ENCODE measurements around the gene BCAS1.
A peak's percentile ranks its signal among the peaks of the same experiment; 100 is the strongest.

BCAS1 gene

GRCh38 chr20:53926428-53927028, 143.9 kb downstream of the BCAS1 start:
- peak; percentile 99 for DNase-seq (ENCODE audit: low read depth)

- no peak for DNase-seq (ENCODE audit: low read depth)
Measured at GRCh38 chr20:53925651-53926401, 144.6 kb downstream of the BCAS1 start.

DNA sequence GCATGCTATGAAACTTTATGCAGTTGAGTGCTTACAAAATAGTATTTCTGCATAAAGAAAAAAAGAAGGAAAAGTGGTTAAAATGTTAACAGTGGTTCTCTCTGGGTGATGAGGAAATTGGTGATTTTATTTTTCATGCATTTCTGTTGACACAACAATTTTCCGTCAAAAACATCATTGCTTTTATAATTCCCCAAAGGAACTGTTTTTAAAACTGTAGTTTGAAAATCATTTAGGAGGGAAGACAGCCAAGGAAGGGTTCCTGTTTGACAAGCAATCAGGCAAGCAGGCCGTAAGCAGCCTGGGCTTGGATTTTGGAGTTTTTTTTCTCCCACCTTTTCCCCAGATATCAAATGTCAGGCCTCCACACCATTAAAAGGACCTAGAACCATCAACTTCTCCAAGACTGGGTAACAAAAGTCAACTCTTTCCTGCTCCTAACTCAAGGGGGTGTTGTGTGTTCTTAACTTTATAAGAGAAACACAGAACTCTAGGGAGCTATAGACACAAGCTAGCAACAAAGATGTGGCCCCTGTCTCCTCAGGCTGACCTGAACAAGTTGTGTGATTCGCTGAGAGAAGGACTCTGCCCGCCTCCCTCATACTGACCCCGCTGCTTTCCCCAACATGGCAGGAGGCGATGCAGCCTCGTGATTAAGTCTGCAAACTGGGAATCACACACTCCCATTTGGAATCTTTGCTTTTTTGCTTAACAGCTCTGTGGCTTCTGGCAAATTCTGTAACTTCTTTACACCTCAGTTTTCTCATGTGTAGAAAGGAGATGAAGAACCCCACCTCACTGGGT, 146.6 kb downstream of the BCAS1 start:
- DNase-seq (ENCODE audit: low read depth), result no peak

- peak; percentile 23 for DNase-seq (ENCODE audit: low read depth)
Measured at GRCh38 chr20:53922901-53923314, 147.5 kb downstream of the BCAS1 start.

DNA sequence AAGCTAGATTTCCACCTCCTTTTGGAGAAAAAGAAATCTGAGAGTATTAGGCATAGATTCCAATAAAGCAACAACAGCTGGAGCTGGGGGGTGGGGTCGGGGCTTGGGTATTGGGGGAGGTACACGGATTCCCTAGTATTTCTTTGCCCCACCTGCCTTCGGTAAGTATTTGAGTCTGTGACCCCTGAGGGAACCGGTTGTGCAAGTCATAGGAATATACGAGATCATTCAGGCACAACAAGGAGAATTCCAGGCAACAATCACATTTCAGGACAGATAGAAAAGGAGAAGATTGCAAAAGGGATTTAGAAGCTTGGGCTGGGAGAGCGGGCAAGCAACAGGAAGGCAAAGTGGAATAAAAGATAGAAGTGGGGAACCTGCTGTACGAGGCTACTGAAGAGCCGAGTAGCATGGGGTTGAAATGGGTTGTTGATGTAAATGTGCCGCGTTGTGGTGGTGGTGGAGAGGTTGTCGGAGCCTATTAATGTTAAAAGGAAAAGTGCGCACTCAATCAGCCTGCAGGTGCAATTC, 148.9 kb downstream of the BCAS1 start:
- DNase-seq (ENCODE audit: low read depth), result no peak

DNA sequence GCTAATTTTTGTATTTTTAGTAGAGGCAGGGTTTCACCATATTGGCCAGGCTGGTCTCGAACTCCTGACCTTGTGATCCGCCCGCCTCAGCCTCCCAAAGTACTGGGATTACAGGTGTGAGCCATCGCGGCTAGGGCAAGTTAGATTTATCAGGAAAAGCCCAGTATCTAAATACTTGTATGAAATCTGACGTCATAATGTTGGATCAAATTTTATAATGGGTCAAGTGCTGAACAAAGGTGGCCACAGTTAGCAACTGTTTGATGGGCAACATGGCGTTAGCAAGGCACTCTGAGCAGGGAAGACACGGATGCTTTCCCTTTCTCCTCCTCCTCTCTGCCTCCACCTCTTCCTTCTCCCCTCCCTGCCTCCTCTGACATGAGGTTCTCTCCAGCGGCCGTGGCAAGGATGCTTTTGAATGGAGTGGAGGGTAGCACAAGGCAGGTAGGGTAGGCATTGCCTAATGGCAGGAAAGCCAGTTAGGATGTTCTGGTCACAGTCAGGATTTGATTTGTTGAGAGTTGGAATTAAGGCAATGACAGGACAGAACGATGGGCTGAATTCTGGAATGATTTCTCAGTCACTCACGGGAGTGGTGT, 149.6 kb downstream of the BCAS1 start:
- no peak for DNase-seq (ENCODE audit: low read depth)

- DNase-seq (ENCODE audit: low read depth), result no peak
Measured at GRCh38 chr20:53919886-53920285, 150.5 kb downstream of the BCAS1 start.

- DNase-seq (ENCODE audit: low read depth), result no peak
Measured at GRCh38 chr20:53918949-53919361, 151.4 kb downstream of the BCAS1 start.

- DNase-seq (ENCODE audit: low read depth), result no peak
Measured at GRCh38 chr20:53918020-53918311, 152.4 kb downstream of the BCAS1 start.

DNA sequence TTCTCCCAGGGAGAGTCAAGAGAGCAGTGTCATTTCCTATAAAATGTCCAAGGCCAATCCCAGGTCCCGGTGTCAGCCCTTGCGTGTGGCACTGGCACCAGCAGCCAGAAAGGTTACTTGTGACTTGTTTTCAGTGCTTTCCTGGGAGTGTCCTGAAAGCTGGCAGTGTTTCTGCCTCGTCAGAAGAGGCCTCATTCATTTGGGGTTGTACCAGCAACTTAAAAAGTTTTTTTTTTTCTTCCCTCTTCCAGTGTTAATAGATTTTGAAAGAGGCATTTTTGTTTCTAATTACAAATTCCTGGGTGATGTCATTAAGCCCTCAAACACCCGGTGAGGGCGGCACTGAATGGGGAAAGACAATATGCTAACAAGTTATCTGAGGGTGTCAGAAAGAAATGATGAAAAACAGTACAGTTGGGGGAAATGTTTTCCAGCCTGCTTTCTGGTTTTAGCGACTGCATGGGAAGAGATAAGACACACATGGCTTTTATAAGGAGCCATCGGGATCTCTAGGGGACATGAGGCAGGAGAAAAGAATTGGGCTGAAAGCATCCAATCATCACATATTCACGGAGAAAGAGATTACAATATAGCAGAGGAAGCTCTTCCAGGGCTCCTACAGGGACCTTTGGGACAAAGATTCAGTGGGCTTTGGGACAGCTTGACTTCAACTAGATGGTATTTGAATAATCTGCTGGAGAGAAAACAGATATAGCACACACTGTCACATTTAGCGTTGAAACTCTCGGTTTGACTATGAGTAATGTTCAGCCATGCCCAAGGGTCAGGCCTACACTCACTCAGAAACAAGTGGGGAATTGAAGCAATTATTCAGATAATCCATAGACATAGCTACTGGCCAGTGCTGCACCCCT, 153.0 kb downstream of the BCAS1 start:
- DNase-seq (ENCODE audit: low read depth), result peak; percentile 69

DNA sequence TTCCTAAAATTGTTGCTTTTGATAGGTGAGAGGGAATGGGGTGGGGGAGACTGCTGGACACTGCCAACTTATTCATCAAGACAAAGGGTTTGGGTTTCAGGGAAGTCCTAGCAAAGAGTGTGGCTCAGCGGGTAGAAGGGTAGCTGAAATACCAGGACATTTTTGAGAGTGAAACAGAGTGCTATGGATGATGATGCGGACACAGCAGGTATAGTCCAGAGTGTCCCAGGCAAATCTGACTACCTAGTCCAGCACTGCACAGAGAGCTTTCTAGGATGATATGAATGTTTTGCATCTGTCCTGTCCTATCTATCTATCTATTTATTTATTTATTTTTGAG, 154.3 kb downstream of the BCAS1 start:
- no peak for DNase-seq (ENCODE audit: low read depth)

- peak; percentile 86 for DNase-seq (ENCODE audit: low read depth)
Measured at GRCh38 chr20:53915446-53916172, 154.8 kb downstream of the BCAS1 start.

GRCh38 chr20:53914781-53915445, 155.5 kb downstream of the BCAS1 start:
- no peak for DNase-seq (ENCODE audit: low read depth)

GRCh38 chr20:53914091-53914780, 156.2 kb downstream of the BCAS1 start:
- peak; percentile 44 for DNase-seq (ENCODE audit: low read depth)

DNA sequence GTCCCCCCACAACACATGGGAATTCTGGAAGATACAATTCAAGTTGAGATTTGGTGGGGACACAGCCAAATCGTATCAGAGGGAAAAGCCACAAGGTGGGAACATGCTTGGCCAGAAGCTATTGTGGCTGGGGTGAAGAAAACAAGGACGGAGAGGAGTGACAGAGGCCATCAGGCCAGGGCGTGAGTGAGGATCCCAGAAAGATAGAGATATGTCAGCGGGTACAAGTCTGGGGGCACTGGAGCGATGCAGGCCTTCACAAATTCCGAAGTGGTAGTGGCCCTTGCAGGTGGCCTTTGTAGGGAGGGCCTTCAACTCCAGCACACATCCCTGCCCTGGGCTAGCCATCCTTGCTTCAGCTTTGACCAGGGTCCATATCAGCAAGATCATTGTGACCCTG, 159.1 kb downstream of the BCAS1 start:
- DNase-seq (ENCODE audit: low read depth), result no peak

GRCh38 chr20:53910351-53911002, 159.9 kb downstream of the BCAS1 start:
- no peak for DNase-seq (ENCODE audit: low read depth)

- DNase-seq (ENCODE audit: low read depth), result no peak
Measured at GRCh38 chr20:53907968-53908751, 162.2 kb downstream of the BCAS1 start.

- DNase-seq (ENCODE audit: low read depth), result no peak
Measured at GRCh38 chr20:53905820-53906191, 164.6 kb downstream of the BCAS1 start.
